Measurements from ENCODE around the gene PRCP.

DNA sequence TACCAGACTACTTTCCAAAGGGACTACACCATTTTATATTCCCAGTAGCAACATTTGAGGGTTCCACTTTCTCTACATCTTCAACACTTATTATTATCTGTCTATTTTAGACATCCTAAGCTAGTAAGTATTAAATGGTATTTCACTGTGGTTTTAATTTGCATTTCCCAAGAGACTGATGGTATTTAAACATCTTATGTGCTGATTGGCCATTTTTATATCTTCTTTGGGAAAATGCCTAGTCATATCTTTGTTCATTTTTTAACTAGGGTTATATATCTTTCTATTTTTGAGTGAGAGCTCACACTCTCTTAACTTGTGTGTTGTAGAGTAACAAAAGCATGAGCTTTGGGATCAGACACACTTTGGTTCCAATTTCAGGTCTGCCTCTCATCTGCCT is 73.7 kb downstream of the PRCP start:
- TF ChIP-seq FOS (IDR thresholded peaks at IDR 0.05; ENCODE audit: borderline replicate concordance, insufficient read depth, low read length) (no peak), GATA2 (IDR thresholded peaks at IDR 0.05; ENCODE audit: insufficient read depth, insufficient read length, low read depth, low read length) (no peak), POLR2A (IDR thresholded peaks at IDR 0.05; ENCODE audit: low read depth, low read length) (no peak), EZH2 (IDR thresholded peaks at IDR 0.05; ENCODE audit: borderline replicate concordance, low read depth, low read length, severe bottlenecking) (no peak)
- TF ChIP-seq, protein P1, sequence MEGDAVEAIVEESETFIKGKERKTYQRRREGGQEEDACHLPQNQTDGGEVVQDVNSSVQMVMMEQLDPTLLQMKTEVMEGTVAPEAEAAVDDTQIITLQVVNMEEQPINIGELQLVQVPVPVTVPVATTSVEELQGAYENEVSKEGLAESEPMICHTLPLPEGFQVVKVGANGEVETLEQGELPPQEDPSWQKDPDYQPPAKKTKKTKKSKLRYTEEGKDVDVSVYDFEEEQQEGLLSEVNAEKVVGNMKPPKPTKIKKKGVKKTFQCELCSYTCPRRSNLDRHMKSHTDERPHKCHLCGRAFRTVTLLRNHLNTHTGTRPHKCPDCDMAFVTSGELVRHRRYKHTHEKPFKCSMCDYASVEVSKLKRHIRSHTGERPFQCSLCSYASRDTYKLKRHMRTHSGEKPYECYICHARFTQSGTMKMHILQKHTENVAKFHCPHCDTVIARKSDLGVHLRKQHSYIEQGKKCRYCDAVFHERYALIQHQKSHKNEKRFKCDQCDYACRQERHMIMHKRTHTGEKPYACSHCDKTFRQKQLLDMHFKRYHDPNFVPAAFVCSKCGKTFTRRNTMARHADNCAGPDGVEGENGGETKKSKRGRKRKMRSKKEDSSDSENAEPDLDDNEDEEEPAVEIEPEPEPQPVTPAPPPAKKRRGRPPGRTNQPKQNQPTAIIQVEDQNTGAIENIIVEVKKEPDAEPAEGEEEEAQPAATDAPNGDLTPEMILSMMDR (IDR thresholded peaks at IDR 0.05; ENCODE audit: extremely low read depth in 1 of 2, insufficient read depth in 1 of 2, low read depth in 1 of 2, low read length in 2 of 2) = no peak

Measured in endothelial cell of umbilical vein (primary cell).